Natural killer cell (primary cell): ENCODE measurements around the gene PHF21A. TPM values are rescaled to one million over a fixed set of nuclear protein-coding genes. Genes with fewer than 3 reads are reported as not detected.
A peak's percentile ranks its signal among the peaks of the same experiment; 100 is the strongest.

ENCODE experiments used
- ATAC-seq, 3 donors: fragments of 150-1000 bp in 2 of 3; fragments of 200-7000 bp in 1 of 3; cut with Tn5 transposase; 1 replicate in 1 of 3; 2 replicates in 2 of 3; pipeline ENCODE4 v1.10.0; 2021; ENCODE audit warnings: mild to moderate bottlenecking in 2 of 3, moderate library complexity in 2 of 3
- DNase-seq, 2 donors: peaks; one replicate each; pipeline versions ENCODE4 v3.0.0 to v3.0.0-alpha.2; 2013 to 2021; ENCODE audit warnings: mixed read lengths in 1 of 2
- H3K27ac ChIP-seq: one replicate; pipeline ENCODE4 v1.5.1; 2013; ENCODE audit warnings: mild to moderate bottlenecking, low read length
- H3K27me3 ChIP-seq: one replicate; pipeline ENCODE4 v1.6.1; 2013; ENCODE audit warnings: low read length; ENCODE audit not compliant: control insufficient read depth, insufficient read depth
- H3K36me3 ChIP-seq: one replicate; pipeline ENCODE4 v1.6.1; 2013; ENCODE audit warnings: low read length; ENCODE audit not compliant: control insufficient read depth, insufficient read depth
- H3K4me1 ChIP-seq: one replicate; pipeline ENCODE4 v1.6.1; 2013; ENCODE audit warnings: low read length; ENCODE audit not compliant: control insufficient read depth, insufficient read depth
- H3K4me3 ChIP-seq: one replicate; pipeline ENCODE4 v1.5.1; 2013; ENCODE audit warnings: low read length
- H3K9me3 ChIP-seq: one replicate; pipeline ENCODE4 v1.6.1; 2013; ENCODE audit warnings: low read length; ENCODE audit not compliant: control insufficient read depth, insufficient read depth
- H3K27ac Mint-ChIP-seq, 2 donors: one replicate each; pipeline ENCODE4 v1.8.0; 2022; ENCODE audit warnings: mild to moderate bottlenecking in 2 of 2, mixed read lengths in 2 of 2, moderate library complexity in 1 of 2
- H3K27me3 Mint-ChIP-seq, 2 donors: one replicate each; pipeline ENCODE4 v1.8.0; 2022; ENCODE audit warnings: low read depth in 2 of 2, mixed read lengths in 2 of 2
- H3K36me3 Mint-ChIP-seq: one replicate; pipeline ENCODE4 v1.8.0; 2022; ENCODE audit warnings: mixed read lengths
- H3K4me1 Mint-ChIP-seq, 2 donors: one replicate each; pipeline ENCODE4 v1.8.0; 2022; ENCODE audit warnings: mixed read lengths in 2 of 2
- H3K4me3 Mint-ChIP-seq: one replicate; pipeline ENCODE4 v1.8.0; 2022; ENCODE audit warnings: mild to moderate bottlenecking, moderate library complexity, mixed read lengths
- H3K9me3 Mint-ChIP-seq, 2 donors: one replicate each; pipeline ENCODE4 v1.8.0; 2022; ENCODE audit warnings: mixed read lengths in 2 of 2
- WGBS: methylation state at CpG from one replicate; pipeline ENCODE4 v1.1.7; 2013; ENCODE audit warnings: missing lambda C conversion rate; ENCODE audit not compliant: insufficient coverage; 5-methylcytosine and 5-hydroxymethylcytosine counted together
- intact Hi-C: fragments of 100-400 bp; cut with micrococcal nuclease; formaldehyde crosslinking; loops from one replicate; pipeline ENCODE4 v1.14.2; 2022
- total RNA-seq, 4 donors: library from RNA; stranded (reverse); fragments of 120-200 nt in 1 of 4; gene quantifications; one replicate each; pipeline versions ENCODE4 v1.2.3 to v1.2.4, GENCODE V29; 2013 to 2022
- TF ChIP-seq, protein P1 (sequence below): fragments of 200-600 bp; IDR thresholded peaks from one replicate; pipeline ENCODE4 v1.8.0; 2022; ENCODE audit warnings: antibody characterized with exemption

Gene PHF21A
- total RNA-seq, 3 donors from 2014 or later (not counting 1 experiment from before 2014, with no cell fraction given): 138 to 147 (median 139) TPM

DNA sequence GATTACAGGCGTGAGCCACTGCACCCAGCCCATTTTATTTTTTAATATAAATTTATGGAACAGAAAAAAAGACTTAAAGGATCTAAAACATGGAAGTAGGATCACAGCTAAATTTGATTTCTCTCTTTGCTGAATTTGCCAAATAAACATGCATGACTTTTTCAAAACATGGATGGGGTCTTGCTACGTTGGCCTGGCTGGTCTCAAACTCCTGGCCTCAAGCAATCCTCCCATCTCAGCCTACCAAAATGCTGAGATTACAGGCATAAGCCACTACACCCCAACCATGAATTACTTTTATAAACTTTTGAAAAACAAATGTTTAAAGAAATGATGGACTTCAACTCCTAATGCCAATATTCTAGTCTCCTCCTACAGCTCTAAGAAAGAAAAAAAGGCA lies 61.2 kb downstream of the PHF21A start:
- Histone ChIP-seq H3K9me3 (no peaks in the 10 kb centered on the region), H3K27ac (no peak overlapping the region), H3K4me1 (no peaks in the 10 kb centered on the region), H3K4me3 (no peak overlapping the region), H3K36me3 (peaks cover 4% of the 10 kb centered on the region), H3K27me3 (no peaks in the 10 kb centered on the region)
- Mint-ChIP-seq H3K9me3 (no peaks in the 10 kb centered on the region), H3K27me3 (no peaks in the 10 kb centered on the region), H3K4me3 (no peak overlapping the region), H3K4me1 (peaks cover 30 to 46% of the 10 kb centered on the region in 2 donors), H3K27ac (no peak overlapping the region), H3K36me3 (no peaks in the 10 kb centered on the region)
- TF ChIP-seq, protein P1, sequence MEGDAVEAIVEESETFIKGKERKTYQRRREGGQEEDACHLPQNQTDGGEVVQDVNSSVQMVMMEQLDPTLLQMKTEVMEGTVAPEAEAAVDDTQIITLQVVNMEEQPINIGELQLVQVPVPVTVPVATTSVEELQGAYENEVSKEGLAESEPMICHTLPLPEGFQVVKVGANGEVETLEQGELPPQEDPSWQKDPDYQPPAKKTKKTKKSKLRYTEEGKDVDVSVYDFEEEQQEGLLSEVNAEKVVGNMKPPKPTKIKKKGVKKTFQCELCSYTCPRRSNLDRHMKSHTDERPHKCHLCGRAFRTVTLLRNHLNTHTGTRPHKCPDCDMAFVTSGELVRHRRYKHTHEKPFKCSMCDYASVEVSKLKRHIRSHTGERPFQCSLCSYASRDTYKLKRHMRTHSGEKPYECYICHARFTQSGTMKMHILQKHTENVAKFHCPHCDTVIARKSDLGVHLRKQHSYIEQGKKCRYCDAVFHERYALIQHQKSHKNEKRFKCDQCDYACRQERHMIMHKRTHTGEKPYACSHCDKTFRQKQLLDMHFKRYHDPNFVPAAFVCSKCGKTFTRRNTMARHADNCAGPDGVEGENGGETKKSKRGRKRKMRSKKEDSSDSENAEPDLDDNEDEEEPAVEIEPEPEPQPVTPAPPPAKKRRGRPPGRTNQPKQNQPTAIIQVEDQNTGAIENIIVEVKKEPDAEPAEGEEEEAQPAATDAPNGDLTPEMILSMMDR: no peak
- ATAC-seq (no peak), DNase-seq (no peak)
- intact Hi-C loops: no loop called here
- WGBS: 100% methylated on average over 1 of the region's 2 CpGs

GRCh38 chr11:46057489-46057888 lies 63.8 kb downstream of the PHF21A start:
- no peak overlapping the region for H3K27ac Mint-ChIP-seq
- no peaks in the 10 kb centered on the region for H3K4me1 ChIP-seq
- peaks cover 20 to 42% of the 10 kb centered on the region in 2 donors for H3K4me1 Mint-ChIP-seq
- TF ChIP-seq, protein P1: no peak
- WGBS: 79% methylated on average over 2 of the region's 2 CpGs
- no peak overlapping the region for H3K4me3 ChIP-seq
- H3K9me3 ChIP-seq: no peaks in the 10 kb centered on the region
- H3K4me3 Mint-ChIP-seq: no peak overlapping the region
- H3K27me3 ChIP-seq: no peaks in the 10 kb centered on the region
- peaks cover 4% of the 10 kb centered on the region for H3K36me3 ChIP-seq
- no peaks in the 10 kb centered on the region for H3K36me3 Mint-ChIP-seq
- intact Hi-C loops: no loop called here
- DNase-seq (no peak), ATAC-seq (no peak)
- H3K9me3 Mint-ChIP-seq: no peaks in the 10 kb centered on the region
- no peaks in the 10 kb centered on the region for H3K27me3 Mint-ChIP-seq
- H3K27ac ChIP-seq: no peak overlapping the region

DNA sequence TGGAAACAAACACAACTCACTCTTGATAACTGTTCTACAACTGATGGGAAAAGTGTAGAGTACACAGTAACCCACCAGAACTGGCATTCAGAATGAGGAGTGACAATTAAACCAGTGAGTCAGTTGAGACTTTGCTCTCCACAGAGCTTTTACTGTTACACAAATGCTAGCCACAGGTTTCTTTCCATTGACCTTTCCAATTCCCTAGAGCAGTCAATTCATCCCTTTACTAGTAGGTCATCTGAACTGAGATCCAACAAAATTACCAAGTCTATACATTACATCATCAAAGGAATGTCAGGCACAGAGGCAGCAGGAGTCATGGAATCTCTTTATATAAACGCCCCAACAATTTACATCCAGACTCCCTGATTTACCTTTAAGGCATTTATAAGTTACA lies 65.9 kb downstream of the PHF21A start:
- WGBS: no CpG with 5 or more reads among the region's 1 CpG
- Mint-ChIP-seq H3K36me3 (no peaks in the 10 kb centered on the region), H3K4me3 (no peak overlapping the region), H3K27ac (no peak overlapping the region), H3K9me3 (no peaks in the 10 kb centered on the region), H3K27me3 (no peaks in the 10 kb centered on the region), H3K4me1 (peaks cover 31 to 37% of the 10 kb centered on the region in 2 donors)
- Histone ChIP-seq H3K4me1 (no peaks in the 10 kb centered on the region), H3K9me3 (no peaks in the 10 kb centered on the region), H3K4me3 (no peak overlapping the region), H3K27me3 (no peaks in the 10 kb centered on the region), H3K27ac (no peak overlapping the region), H3K36me3 (peaks cover 2% of the 10 kb centered on the region)
- TF ChIP-seq, protein P1: no peak
- ATAC-seq: no peak
- intact Hi-C loops: no loop called here
- no peak for DNase-seq

GRCh38 chr11:46051102-46051501 lies 70.2 kb downstream of the PHF21A start:
- Mint-ChIP-seq H3K27ac (peak overlapping the region; percentile 15 to 45), H3K36me3 (no peaks in the 10 kb centered on the region), H3K9me3 (no peaks in the 10 kb centered on the region), H3K27me3 (no peaks in the 10 kb centered on the region), H3K4me1 (peaks cover 35 to 51% of the 10 kb centered on the region in 2 donors), H3K4me3 (no peak overlapping the region)
- H3K27ac ChIP-seq: no peak overlapping the region
- peaks cover 2% of the 10 kb centered on the region for H3K36me3 ChIP-seq
- H3K4me3 ChIP-seq: no peak overlapping the region
- intact Hi-C loops: no loop called here
- TF ChIP-seq, protein P1: no peak
- WGBS: 100% methylated on average over 1 of the region's 1 CpG
- H3K9me3 ChIP-seq: no peaks in the 10 kb centered on the region
- DNase-seq (no peak), ATAC-seq (no peak)
- no peaks in the 10 kb centered on the region for H3K27me3 ChIP-seq
- H3K4me1 ChIP-seq: no peaks in the 10 kb centered on the region
